Sigmoid colon (tissue), 7 donors: ENCODE results near the gene MEPE. TPM values are rescaled to one million over a fixed set of nuclear protein-coding genes. Genes with fewer than 3 reads are reported as not detected.

Experiments
- DNase-seq: peaks from one replicate; pipeline ENCODE4 v3.0.0-alpha.2; 2019
- H3K27ac ChIP-seq, 4 donors: fragments of 200-600 bp; sonication (generic); one replicate each; pipeline ENCODE4 v1.5.1; 2016 to 2019; ENCODE audit warnings: mild to moderate bottlenecking in 1 of 4
- H3K27me3 ChIP-seq, 3 donors: fragments of 200-600 bp; sonication (generic); one replicate each; pipeline ENCODE4 v1.5.1; 2019; ENCODE audit warnings: mild to moderate bottlenecking in 1 of 3
- H3K36me3 ChIP-seq, 4 donors: fragments of 200-600 bp; sonication (generic); one replicate each; pipeline ENCODE4 v1.5.1; 2016 to 2019
- H3K4me1 ChIP-seq, 4 donors: fragments of 200-600 bp; sonication (generic); one replicate each; pipeline ENCODE4 v1.5.1; 2017 to 2019
- H3K4me3 ChIP-seq, 4 donors: fragments of 200-600 bp; sonication (generic); one replicate each; pipeline ENCODE4 v1.5.1; 2017 to 2019; ENCODE audit warnings: mild to moderate bottlenecking in 2 of 4, moderate library complexity in 1 of 4
- H3K9me3 ChIP-seq, 4 donors: fragments of 200-600 bp in 3 of 4; sonication (generic) in 3 of 4; one replicate each; pipeline versions ENCODE4 v1.5.1 to v1.6.1; 2013 to 2019
- CTCF ChIP-seq, 4 experiments: fragments of 450-650 bp in 3 of 4; fragments of 200-600 bp in 1 of 4; IDR thresholded peaks; one replicate each; pipeline ENCODE4 v1.5.1; 2016 to 2019; ENCODE audit warnings: antibody characterized with exemption in 4 of 4, mild to moderate bottlenecking in 3 of 4, moderate library complexity in 2 of 4
- EP300 ChIP-seq, 4 donors: sonication (generic); formaldehyde crosslinking; IDR thresholded peaks; one replicate each; pipeline ENCODE4 v1.6.1; 2017; ENCODE audit warnings: antibody characterized with exemption in 4 of 4
- POLR2A ChIP-seq, 2 donors: fragments of 450-650 bp; IDR thresholded peaks; one replicate each; pipeline ENCODE4 v1.6.1; 2016; ENCODE audit warnings: antibody characterized with exemption in 2 of 2, mild to moderate bottlenecking in 2 of 2, moderate library complexity in 2 of 2
- POLR2AphosphoS5 ChIP-seq, 4 donors: sonication (generic); formaldehyde crosslinking; IDR thresholded peaks; one replicate each; pipeline ENCODE4 v1.6.1; 2017; ENCODE audit warnings: antibody characterized with exemption in 4 of 4
- WGBS, 2 donors: extraction: QIAGEN DNeasy Blood & Tissue Kit; methylation state at CpG; one replicate each; pipeline ENCODE4 v1.1.7; 2013; 5-methylcytosine and 5-hydroxymethylcytosine counted together
- intact Hi-C: fragments of 100-400 bp; cut with DNase I; formaldehyde crosslinking; loops from one replicate; pipeline ENCODE4 v1.15.1; 2023
- polyA plus RNA-seq, 3 donors: library from polyadenylated mRNA; stranded (reverse); fragments of 200-250 nt; gene quantifications; one replicate each; pipeline ENCODE4 v1.2.3, GENCODE V29; 2013
- total RNA-seq, 4 donors: library from RNA; depleted of rRNA; stranded (reverse); fragments of >200 nt; gene quantifications; one replicate each; pipeline ENCODE4 v1.1.0, GENCODE V29; 2016
- donor health status: healthy with polysubstance abuse.
- donor health status: Bipolar disorder and iron deficiency.
- donor health status: healthy.

Gene MEPE
- total and polyA plus RNA-seq, 7 donors, result not detected

GRCh38 chr4:87844452-87844851 is 11.7 kb downstream of the MEPE start:
- H3K4me3 ChIP-seq, result no peak overlapping the region
- intact Hi-C loops, result no loop called here
- 85 to 87% methylated on average over 1 of the region's 1 CpG for WGBS, 2 donors

GRCh38 chr4:87846226-87846625 is 13.5 kb downstream of the MEPE start:
- no peaks in the 10 kb centered on the region for H3K9me3 ChIP-seq
- no peak for DNase-seq
- H3K4me3 ChIP-seq, result no peak overlapping the region
- intact Hi-C loops, result loop anchor here (5.0 kb wide), 1 partner anchor 469 kb away; no protein-coding TSS in a partner anchor
- no peak overlapping the region for H3K27ac ChIP-seq
- 91 to 95% methylated on average over 5 of the region's 5 CpGs for WGBS, 2 donors
- no peak for TF ChIP-seq EP300 (IDR thresholded peaks at IDR 0.05)
- TF ChIP-seq POLR2AphosphoS5 (IDR thresholded peaks at IDR 0.05), result no peak
- peaks cover 0 to 18% (median 9%) of the 10 kb centered on the region in 4 donors for H3K4me1 ChIP-seq
- no peaks in the 10 kb centered on the region for H3K27me3 ChIP-seq
- no peaks in the 10 kb centered on the region for H3K36me3 ChIP-seq

More at GRCh38 chr4:87844452-87844851, 11.7 kb downstream of the MEPE start:
- H3K36me3 ChIP-seq, result no peaks in the 10 kb centered on the region
- peak overlapping the region in 2 of 4 donors; percentile 22 to 61 for H3K27ac ChIP-seq
- TF ChIP-seq POLR2A (IDR thresholded peaks at IDR 0.05) (no peak), POLR2AphosphoS5 (IDR thresholded peaks at IDR 0.05) (no peak), EP300 (IDR thresholded peaks at IDR 0.05) (no peak), CTCF (IDR thresholded peaks at IDR 0.05) (no peak)
- no peak for DNase-seq
- H3K27me3 ChIP-seq, result no peaks in the 10 kb centered on the region
- H3K4me1 ChIP-seq, result peaks cover 0 to 18% (median 9%) of the 10 kb centered on the region in 4 donors
- H3K9me3 ChIP-seq, result no peaks in the 10 kb centered on the region

GRCh38 chr4:87848622-87849351 is 16.0 kb downstream of the MEPE start:
- DNase-seq, result peak; percentile 73
- Histone ChIP-seq H3K4me1 (peaks cover 0 to 15% (median 5%) of the 10 kb centered on the region in 4 donors), H3K27me3 (no peaks in the 10 kb centered on the region), H3K9me3 (no peaks in the 10 kb centered on the region), H3K4me3 (peak overlapping the region in 3 of 4 donors; percentile 1 to 35 (median 29)), H3K27ac (peak overlapping the region in 3 of 4 donors; percentile 24 to 33 (median 30)), H3K36me3 (no peaks in the 10 kb centered on the region)
- intact Hi-C loops, result loop anchor here (5.0 kb wide), 1 partner anchor 471 kb away; no protein-coding TSS in a partner anchor
- TF ChIP-seq POLR2AphosphoS5 (IDR thresholded peaks at IDR 0.05) (no peak), POLR2A (IDR thresholded peaks at IDR 0.05) (no peak), CTCF (IDR thresholded peaks at IDR 0.05) (peak; percentile 29 to 63 (median 45)), EP300 (IDR thresholded peaks at IDR 0.05) (no peak)
- WGBS, 2 donors, result 9 to 12% methylated on average over 15 of the region's 15 CpGs

DNA sequence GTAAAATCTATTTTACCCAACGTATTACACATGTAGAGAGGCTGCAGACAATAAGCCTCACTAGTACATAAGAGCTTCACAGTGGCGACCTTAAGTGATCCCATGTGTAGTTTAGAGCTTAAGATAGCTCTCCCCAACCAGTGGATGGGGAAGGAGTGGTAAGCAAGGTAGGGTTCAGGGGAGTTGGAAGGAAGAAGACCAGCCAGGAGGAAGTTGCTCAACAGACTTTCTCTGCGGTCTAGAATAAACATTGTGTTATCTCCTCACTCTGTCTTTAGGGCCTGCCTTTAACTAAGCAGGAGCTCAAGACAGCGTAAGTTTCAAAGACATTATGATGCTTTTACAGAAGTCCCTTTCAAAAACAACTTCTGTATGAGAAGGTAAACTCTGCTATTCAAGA is 16.8 kb downstream of the MEPE start:
- Histone ChIP-seq H3K27ac (peak overlapping the region in 1 of 4 donors; percentile 30), H3K4me3 (no peak overlapping the region), H3K4me1 (peaks cover 0 to 9% (median 0%) of the 10 kb centered on the region in 4 donors), H3K36me3 (no peaks in the 10 kb centered on the region), H3K27me3 (no peaks in the 10 kb centered on the region), H3K9me3 (no peaks in the 10 kb centered on the region)
- TF ChIP-seq CTCF (IDR thresholded peaks at IDR 0.05), result no peak
- TF ChIP-seq POLR2A (IDR thresholded peaks at IDR 0.05), result no peak
- TF ChIP-seq EP300 (IDR thresholded peaks at IDR 0.05), result no peak
- TF ChIP-seq POLR2AphosphoS5 (IDR thresholded peaks at IDR 0.05), result no peak
- DNase-seq, result no peak
- intact Hi-C loops, result loop anchor here (5.0 kb wide), 1 partner anchor 472 kb away; no protein-coding TSS in a partner anchor
- 30 to 35% methylated on average over 4 of the region's 4 CpGs for WGBS, 2 donors

GRCh38 chr4:87851332-87851731 is 18.6 kb downstream of the MEPE start:
- DNase-seq, result no peak
- intact Hi-C loops, result no loop called here
- no peak for TF ChIP-seq POLR2A (IDR thresholded peaks at IDR 0.05)
- peak in 1 of 4 donors; percentile 50 for TF ChIP-seq EP300 (IDR thresholded peaks at IDR 0.05)
- no peak for TF ChIP-seq CTCF (IDR thresholded peaks at IDR 0.05)
- peak in 1 of 4 donors; percentile 19 for TF ChIP-seq POLR2AphosphoS5 (IDR thresholded peaks at IDR 0.05)
- Histone ChIP-seq H3K4me3 (no peak overlapping the region), H3K36me3 (no peaks in the 10 kb centered on the region), H3K9me3 (no peaks in the 10 kb centered on the region), H3K27ac (peak overlapping the region in 2 of 4 donors; percentile 20 to 61), H3K4me1 (peaks cover 0 to 9% (median 0%) of the 10 kb centered on the region in 4 donors), H3K27me3 (no peaks in the 10 kb centered on the region)
- WGBS, 2 donors, result 82 to 91% methylated on average over 8 of the region's 8 CpGs
